ENCODE results near the gene ZSCAN25. TPM values are rescaled to one million over a fixed set of nuclear protein-coding genes. Genes with fewer than 3 reads are reported as not detected.

Gene ZSCAN25
- 7.9 and 9.2 TPM in 2 replicates for total RNA-seq (ENCODE audit: low replicate concordance)

GRCh38 chr7:99616359-99617191 lies at the start of gene ZSCAN25:
Gene ZSCAN25 (plus strand): TSS chr7:99616946. CDS start chr7:99619607, 2,661 bp downstream.

DNA sequence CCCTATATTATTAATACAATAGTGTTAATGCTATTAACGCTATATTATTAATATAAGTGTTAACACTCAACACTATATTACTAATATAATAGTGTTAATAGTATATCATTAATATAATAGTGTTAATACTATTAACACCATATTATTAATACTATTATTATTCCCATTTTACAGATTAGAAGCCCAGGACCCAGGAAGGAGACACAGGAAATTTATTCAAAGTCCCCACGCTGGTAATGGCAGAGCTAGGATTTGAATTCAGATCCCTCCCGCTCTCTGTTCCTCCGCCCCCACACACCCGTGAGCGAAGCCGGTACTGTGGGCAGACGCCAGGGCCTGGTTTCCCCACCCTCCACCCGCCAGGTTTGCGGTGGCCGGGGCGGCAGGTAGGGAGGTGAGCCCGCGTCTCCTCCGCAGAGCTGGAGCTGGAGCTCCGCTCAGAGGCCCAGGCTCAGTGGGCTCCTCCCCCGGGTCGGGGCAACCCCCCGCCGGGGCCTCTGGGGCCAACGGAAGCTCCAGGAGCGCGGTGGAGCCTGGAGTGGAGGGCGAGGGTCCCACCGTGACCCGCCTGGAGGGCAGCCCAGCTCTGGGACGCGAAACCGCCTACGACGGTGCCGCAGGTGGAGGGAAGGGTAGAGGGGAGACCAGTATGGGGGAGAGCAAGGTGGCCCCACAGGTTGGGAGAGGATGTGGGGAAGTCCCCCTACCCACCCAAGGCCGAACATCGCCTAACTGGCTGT lies 18.8 kb upstream of the ZSCAN25 start, which contains the start of gene TMEM225B:
Gene TMEM225B, plus strand, starts transcription at position 506 of the 740 bp plus-strand sequence. CDS start 6,122 bp downstream, outside the sequence.

DNA sequence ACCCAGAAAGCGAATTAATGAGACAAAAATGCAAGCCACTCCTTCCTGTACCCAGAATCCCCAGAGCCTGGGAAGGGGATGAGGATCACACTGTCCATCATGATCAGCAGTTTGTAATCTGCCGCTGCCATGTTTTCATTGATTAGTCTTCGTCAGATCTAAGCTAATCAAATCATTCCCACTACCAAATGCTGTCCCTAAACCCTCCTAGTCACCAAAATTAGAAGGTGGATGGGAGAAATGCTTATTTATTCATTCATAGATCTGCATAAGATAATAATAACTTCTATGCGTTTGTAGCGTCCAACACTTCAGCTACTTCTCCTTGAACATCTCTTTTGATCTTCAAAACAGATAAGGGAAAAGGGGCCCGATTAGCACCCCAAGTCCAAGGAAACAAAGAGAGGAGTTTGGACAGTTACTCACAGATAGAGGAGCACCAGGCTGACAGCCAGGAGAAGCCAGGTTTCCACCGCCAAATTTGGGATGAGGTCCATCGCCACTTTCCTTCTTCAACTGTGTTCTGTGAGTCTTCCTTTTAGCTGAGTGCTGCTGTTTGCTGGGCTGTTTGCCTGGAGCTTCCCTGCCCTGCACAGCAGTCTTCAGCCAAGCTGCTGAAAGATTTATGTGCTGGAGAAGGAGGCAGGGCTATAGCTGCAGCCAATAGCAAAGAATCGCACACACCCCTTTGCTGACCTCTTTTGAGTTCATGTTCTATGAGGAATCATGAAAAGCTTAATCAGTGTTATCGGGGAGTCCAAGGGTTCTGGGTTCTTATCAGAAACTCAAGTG lies 62.9 kb downstream of the ZSCAN25 start, which contains the start of gene CYP3A5:
Gene CYP3A5, minus strand, starts transcription at position 597 of the 792 bp plus-strand sequence. Its CDS starts 100 bp downstream, at position 497.

Other genes with a start within 250 kb of the ZSCAN25 start
- gene ARPC1B, start 242.2 kb upstream of the ZSCAN25 start, total RNA-seq (ENCODE audit: low replicate concordance) = 380 and 552 TPM in 2 replicates
- 25.0 and 28.9 TPM in 2 replicates for gene PDAP1, start 208.3 kb upstream of the ZSCAN25 start, total RNA-seq (ENCODE audit: low replicate concordance)
- 109 and 191 TPM in 2 replicates for gene BUD31, start 208.0 kb upstream of the ZSCAN25 start, total RNA-seq (ENCODE audit: low replicate concordance)
- 5.1 and 6.5 TPM in 2 replicates for gene PTCD1, start 178.1 kb upstream of the ZSCAN25 start, total RNA-seq (ENCODE audit: low replicate concordance)
- 23.5 and 27.0 TPM in 2 replicates for gene CPSF4, start 178.0 kb upstream of the ZSCAN25 start, total RNA-seq (ENCODE audit: low replicate concordance)
- 136 and 465 TPM in 2 replicates for gene ATP5MF, start 150.8 kb upstream of the ZSCAN25 start, total RNA-seq (ENCODE audit: low replicate concordance)
- gene ZNF789, start 144.1 kb upstream of the ZSCAN25 start, total RNA-seq (ENCODE audit: low replicate concordance) = 1.8 and 5.0 TPM in 2 replicates
- 17.2 and 20.7 TPM in 2 replicates for gene ZNF394, start 116.7 kb upstream of the ZSCAN25 start, total RNA-seq (ENCODE audit: low replicate concordance)
- gene ZKSCAN5, start 112.3 kb upstream of the ZSCAN25 start, total RNA-seq (ENCODE audit: low replicate concordance) = 8.1 and 10.1 TPM in 2 replicates
- gene FAM200A, start 64.8 kb upstream of the ZSCAN25 start, total RNA-seq (ENCODE audit: low replicate concordance) = 4.6 and 5.1 TPM in 2 replicates
- 28.0 and 45.1 TPM in 2 replicates for gene ZNF655, start 58.3 kb upstream of the ZSCAN25 start, total RNA-seq (ENCODE audit: low replicate concordance)
- gene TMEM225B, start 18.7 kb upstream of the ZSCAN25 start, total RNA-seq (ENCODE audit: low replicate concordance) = 0.53 and 1.2 TPM in 2 replicates
- gene CYP3A5, start 63.0 kb downstream of the ZSCAN25 start, total RNA-seq (ENCODE audit: low replicate concordance) = not detected in 2 replicates
- 0.23 TPM in 1 of 2 replicates, not detected in the other for gene CYP3A7, start 118.2 kb downstream of the ZSCAN25 start, total RNA-seq (ENCODE audit: low replicate concordance)
- not detected in 2 replicates for gene CYP3A4, start 167.2 kb downstream of the ZSCAN25 start, total RNA-seq (ENCODE audit: low replicate concordance)
- not detected in 2 replicates for gene CYP3A43, start 211.1 kb downstream of the ZSCAN25 start, total RNA-seq (ENCODE audit: low replicate concordance)